Coronary artery (tissue), 2 donors: ENCODE measurements around the gene PLD3.

Experiments used
- DNase-seq: peaks from one replicate; pipeline ENCODE4 v3.0.0-alpha.2; 2017; ENCODE audit warnings: low spot score
- H3K27ac ChIP-seq, 2 donors: fragments of 200-600 bp; sonication (generic); one replicate each; pipeline ENCODE4 v1.5.1; 2016 to 2019
- H3K4me3 ChIP-seq: fragments of 200-600 bp; sonication (generic); 2 replicates; pipeline ENCODE4 v1.5.1; 2016; ENCODE audit warnings: mild to moderate bottlenecking, moderate library complexity
- CTCF ChIP-seq: fragments of 200-600 bp; sonication (generic); IDR thresholded peaks from one replicate; pipeline ENCODE4 v1.5.1; 2019; ENCODE audit warnings: antibody characterized with exemption

PLD3 gene

GRCh38 chr19:40339018-40339728, 9.3 kb upstream of the PLD3 start:
- no peak for DNase-seq
- no peak overlapping the region for H3K4me3 ChIP-seq
- no peak overlapping the region for H3K27ac ChIP-seq
- TF ChIP-seq CTCF, result no peak

DNA sequence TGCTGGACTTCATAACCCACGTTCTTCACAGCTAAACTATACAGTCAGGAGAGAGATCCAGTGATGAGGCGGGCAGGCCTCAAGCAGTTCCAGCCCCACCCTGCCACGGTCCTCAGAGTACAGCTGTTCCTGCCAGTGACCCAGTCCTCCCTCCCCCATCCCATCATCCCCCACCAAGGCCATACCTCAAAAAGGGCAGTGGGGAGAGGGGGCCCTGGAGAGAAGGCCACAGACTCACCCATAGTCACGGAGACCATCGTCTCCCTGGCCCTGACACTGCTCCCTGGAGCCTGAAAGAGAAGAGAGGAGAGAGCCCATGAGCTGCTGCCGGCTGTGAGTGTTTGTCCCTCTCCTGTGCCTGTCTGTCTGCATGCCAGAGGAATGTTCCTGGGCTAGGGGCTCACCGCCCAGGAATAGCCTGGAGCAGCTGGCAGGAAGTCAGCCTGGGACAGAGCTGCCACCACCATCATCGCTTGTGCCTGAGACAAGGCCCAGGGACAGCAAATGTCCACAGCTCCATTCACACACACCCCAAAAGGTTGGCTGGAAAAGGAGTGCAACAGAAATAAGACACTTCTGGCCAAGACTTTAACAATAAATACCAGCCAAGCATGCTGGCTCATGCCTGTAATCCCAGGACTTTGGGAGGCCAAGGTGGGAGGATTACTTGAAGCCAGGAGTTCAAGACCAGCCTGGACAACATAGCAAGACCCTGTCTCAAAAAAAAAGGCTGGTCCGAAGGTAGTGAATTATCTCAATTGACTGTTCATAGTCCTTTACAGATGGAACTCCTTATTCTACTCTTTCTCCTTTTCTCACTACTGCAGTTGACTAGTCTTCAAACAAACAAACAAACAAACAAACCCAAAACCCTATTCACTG, 6.7 kb upstream of the PLD3 start:
- TF ChIP-seq CTCF, result no peak
- DNase-seq, result peak; percentile 91
- Histone ChIP-seq H3K27ac (peak overlapping the region; percentile 83 to 94), H3K4me3 (peak overlapping the region; percentile 60)

- no peak for TF ChIP-seq CTCF
- no peak for DNase-seq
- peak overlapping the region; percentile 83 to 94 for H3K27ac ChIP-seq
- H3K4me3 ChIP-seq, result no peak overlapping the region
Measured at GRCh38 chr19:40342644-40343311, 5.7 kb upstream of the PLD3 start.

GRCh38 chr19:40344422-40344821, 4.1 kb upstream of the PLD3 start:
- no peak for DNase-seq
- no peak overlapping the region for H3K4me3 ChIP-seq
- H3K27ac ChIP-seq, result no peak overlapping the region
- TF ChIP-seq CTCF, result no peak

GRCh38 chr19:40348961-40349507, 539 bp downstream of the PLD3 start:
- Histone ChIP-seq H3K4me3 (peak overlapping the region; percentile 87), H3K27ac (peak overlapping the region; percentile 81 to 90)
- TF ChIP-seq CTCF, result no peak
- no peak for DNase-seq

DNA sequence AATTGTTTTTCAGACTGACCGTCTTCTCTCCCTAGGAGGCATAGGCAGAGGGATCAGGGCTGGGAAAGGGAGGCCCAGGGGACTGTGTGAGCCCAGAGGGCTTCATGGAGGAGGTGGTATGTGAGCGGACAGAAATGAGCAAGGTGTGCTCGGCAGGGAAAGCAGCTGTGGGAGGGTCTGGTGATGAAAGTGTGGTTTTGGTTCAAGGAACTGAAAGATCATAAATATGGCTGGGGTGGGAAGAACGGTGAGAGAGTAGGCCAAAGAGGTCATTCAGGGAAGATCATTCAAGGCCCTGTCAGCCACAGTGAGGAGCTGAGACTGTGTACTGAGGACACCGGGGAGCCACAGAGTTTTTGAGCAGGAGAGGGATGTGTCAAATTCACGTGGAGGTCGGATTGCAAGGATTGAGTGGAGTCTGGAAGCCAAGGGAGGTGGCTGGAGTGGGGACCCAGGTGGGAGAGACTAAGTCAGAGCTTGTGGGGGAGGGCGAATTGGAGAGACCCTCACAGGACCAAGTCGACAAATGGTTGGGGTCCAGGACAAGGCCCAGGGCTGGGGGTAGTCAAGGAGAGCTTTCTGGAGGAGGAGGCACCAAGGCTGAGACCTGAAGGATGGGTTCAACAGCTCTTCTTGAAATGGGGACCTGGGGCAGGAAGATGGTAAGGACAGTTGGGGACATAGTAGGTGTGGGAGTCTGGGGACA, 7.6 kb downstream of the PLD3 start:
- no peak overlapping the region for H3K4me3 ChIP-seq
- no peak for TF ChIP-seq CTCF
- no peak overlapping the region for H3K27ac ChIP-seq
- DNase-seq, result no peak
